ENCODE measurements around the gene DCST1.

Gene DCST1

DNA sequence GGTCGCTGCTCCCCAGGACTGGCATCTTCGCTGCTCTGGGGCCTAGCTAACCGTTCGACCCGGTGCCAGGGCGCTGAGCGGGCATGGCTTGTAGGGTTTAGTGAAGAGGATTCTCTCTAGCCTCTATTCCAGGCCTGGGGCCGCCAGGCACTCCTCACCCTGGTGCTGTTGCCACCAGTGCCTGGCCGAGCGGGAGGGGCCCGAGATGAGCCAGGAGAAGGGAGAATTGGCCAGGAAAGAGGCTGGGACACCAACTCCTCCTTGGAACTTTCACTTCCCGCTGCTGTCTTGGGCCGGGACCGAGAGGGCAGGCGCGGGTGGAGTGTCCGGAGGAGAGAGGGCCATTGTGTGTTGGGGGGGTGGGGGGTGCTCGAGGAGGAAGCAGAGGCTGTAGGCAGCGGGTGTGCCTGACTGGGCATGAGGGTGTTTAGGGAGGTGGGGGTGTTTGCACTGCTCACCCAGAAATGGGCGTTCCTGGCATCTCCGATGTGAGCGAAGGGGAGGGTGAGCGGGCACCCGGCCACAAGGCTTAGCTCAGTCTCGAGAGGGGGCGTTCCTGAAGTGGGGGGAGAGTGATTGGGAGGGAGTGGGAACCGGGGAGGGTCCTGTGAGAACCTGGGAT, 18.3 kb downstream of the DCST1 start:
- DNase-seq (ENCODE audit: low read depth in 1 of 2, low spot score in 1 of 2): peak in 1 of 2 donors; percentile 20

DNA sequence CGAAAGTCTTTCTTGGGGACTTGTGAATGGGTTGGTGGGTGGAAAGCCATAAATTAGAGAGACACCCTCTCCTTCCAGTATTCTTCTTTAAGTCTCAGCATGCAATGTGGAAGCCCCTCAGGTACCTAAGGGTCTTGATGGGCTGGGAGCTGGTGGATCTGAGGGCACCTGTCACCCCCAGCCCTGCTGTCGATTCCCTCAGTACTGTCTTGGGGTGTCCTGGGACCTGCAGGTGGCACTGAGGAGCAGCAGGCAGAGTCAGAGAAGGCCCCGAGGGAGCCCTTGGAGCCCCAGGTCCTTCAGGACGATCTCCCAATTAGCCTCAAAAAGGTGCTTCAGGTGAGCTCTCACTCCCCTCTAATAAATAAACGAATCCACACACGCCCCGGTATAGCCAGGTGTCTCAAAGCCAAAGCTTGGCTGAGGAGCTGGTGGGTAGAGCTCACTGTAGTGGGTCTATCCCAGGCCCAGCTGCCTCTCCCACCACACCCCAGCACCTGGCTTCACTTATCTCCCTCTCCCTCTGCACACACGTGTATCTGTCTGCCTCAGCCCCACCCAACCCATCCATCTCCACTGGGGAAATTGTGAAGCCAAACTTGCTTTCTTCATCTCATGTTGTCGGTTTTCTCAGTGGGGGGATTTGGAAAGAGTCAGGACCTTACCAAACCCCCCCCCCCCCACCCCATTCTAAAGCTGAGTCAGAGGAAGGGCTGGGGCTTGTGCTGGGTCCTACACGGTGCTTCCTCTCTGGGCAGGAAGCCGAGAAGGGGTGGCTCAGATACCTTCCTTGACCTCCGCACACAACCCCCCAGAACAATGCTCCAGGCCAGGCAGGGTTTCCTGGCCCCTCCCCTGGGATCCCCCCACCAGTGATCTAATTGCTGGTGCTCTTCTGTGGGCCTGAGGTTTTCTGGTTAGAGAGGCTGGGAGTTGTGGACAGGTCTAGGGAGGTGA, 19.1 kb downstream of the DCST1 start:
- no peak for DNase-seq (ENCODE audit: low read depth in 1 of 2, low spot score in 1 of 2)

DNA sequence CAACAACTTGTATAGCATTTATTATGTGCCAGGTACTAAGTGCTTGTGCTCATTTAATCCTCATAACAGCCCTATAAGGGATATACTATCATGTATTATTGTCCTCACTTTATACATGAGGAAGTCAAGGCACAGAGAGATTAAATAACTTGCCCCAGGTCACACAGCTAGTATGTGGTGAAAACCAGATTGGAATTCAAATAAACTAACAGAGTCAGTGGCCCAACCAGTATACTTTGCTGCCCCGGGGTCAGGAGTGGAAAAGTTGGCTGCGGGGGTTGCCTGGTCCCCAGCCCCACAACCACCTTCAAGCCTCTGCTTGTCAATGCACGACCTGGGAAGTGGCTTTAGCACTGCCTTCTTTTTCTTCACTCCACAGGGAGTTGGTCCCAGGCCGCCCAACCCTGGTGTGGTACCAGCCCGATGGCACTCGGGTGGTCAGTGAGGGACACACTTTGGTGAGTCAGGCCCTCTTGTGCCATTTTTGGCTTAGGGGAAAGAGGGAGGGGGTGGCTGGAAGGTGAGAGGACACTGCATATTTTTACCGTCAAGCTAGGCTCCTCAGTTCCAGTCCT, 20.0 kb downstream of the DCST1 start:
- no peak for DNase-seq (ENCODE audit: low read depth in 1 of 2, low spot score in 1 of 2)

DNA sequence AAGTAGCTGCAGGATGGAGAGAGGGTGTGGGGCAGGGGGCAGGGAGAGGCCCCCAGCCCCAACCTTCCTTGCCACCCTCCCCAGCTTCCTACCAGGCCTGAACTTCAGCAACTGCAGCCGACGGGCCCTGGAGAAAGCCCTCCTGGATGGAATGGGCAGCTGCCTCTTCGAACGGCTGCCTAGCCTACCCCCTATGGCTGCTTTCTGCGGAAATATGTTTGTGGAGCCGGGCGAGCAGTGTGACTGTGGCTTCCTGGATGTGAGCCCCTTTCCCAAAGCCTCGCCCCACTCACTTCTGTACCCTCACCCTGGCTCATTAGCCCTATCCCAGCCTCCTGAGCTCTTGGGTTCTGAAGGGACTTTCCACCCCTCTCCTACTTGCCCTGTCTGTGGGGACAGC, 23.5 kb downstream of the DCST1 start:
- DNase-seq (ENCODE audit: low read depth in 1 of 2, low spot score in 1 of 2): no peak

DNA sequence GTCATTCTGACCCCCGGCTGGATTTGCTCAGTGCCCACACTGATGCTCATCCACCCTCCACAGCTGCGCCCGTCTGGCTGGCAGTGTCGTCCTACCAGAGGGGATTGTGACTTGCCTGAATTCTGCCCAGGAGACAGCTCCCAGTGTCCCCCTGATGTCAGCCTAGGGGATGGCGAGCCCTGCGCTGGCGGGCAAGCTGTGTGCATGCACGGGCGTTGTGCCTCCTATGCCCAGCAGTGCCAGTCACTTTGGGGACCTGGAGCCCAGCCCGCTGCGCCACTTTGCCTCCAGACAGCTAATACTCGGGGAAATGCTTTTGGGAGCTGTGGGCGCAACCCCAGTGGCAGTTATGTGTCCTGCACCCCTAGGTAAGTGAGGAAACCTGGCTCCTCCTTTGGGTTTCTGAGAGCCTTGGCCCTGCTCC, 24.2 kb downstream of the DCST1 start:
- DNase-seq (ENCODE audit: low read depth in 1 of 2, low spot score in 1 of 2): no peak

DNA sequence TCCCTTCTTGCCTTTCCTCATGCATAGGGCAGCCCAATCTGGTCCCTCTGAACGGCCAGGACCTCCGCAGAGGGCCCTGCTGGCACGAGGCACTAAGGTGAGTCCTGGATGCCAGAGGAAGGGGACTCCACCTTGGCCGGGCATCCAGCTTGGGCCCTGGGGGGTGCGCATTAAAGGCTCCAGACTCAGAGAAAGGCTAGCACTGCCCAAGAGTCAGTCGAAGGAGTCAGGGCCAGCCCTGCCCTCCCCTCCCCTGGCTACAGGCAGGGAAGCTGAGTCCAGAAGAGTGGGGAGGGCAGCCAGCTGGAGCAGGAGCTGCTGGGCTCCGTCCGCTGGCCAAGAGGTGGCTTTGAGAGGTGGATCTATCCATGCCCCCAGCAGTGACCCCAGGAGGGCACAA, 27.1 kb downstream of the DCST1 start:
- DNase-seq (ENCODE audit: low read depth in 1 of 2, low spot score in 1 of 2): no peak

DNA sequence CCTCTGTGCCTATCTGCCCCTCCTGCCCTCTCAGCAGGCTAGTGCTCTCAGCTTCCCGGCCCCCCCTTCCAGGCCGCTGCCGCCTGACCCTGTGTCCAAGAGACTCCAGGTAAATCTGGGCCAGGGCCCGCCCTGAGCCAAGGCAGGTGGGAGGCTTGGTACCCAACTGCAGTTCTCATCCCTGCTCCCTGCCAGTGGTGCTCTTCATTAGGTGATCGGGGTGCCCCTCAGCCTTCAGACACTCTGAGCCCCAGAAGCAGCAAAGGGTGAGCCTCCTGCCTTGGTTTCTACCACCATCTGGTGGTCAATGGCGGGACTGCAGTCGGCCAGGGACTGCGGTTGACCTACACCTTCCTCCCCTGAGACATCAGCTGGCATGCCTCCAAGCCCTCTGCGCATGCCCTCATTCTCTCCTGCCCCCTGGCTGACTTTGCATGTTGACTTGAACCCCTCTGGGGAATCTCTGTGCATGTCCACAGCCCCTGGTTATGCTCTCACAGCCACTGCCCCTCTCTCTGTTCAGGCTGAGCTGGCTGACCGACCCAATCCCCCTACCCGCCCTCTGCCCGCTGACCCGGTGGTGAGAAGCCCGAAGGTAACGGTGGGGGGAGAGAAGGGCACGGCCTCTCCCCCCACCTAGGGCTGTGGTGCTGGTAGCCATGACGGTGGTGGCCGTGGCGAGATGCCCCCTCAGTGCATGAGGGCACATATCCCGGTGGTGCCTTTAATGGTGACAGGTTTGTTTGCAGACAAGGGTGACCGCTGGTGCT, 27.9 kb downstream of the DCST1 start:
- peak; percentile 89 to 97 for DNase-seq (ENCODE audit: low read depth in 1 of 2, low spot score in 1 of 2)

DNA sequence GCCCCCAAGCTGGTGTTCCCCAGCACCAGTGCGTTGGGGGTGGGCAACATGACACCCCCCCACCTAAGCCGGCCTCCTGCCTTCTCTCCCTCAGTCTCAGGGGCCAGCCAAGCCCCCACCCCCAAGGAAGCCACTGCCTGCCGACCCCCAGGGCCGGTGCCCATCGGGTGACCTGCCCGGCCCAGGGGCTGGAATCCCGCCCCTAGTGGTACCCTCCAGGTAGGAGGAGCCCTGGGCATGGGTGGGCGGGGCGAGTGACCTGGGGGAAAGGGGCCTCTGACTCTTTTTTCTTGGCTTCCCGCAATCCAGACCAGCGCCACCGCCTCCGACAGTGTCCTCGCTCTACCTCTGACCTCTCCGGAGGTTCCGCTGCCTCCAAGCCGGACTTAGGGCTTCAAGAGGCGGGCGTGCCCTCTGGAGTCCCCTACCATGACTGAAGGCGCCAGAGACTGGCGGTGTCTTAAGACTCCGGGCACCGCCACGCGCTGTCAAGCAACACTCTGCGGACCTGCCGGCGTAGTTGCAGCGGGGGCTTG, 28.6 kb downstream of the DCST1 start:
- DNase-seq (ENCODE audit: low read depth in 1 of 2, low spot score in 1 of 2): no peak

DNA sequence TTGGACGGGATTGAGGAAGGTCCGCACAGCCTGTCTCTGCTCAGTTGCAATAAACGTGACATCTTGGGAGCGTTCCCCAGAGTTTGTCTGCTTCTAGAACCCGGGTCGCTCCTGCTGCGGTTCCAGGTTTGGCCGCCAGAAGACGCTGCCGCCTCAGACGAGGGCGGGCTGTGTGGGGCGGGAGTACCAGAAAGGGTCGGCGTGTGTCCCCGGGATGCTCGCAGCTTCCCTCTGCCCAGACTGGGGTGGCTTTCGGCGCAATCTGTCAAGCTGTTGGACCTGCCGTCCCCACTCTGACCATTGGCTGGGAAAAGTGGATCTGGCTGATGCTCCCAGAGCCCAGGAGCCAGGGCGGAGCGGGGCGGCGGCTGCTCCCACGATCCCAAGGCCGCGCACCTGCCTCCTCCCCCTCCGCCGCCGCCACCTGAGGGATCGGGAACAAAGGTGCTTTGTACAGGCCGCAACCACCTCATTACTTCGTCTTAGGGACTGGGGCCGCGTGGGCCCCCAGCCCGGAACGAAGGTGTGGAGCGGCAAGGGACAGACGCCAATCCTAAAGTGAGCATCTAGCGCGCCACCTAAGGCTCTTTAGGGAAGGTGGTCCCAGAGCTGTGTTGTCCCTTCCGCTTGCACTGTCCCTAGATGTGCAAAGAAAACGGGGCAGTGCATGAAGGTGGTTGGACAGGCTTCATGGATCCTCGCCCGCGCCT, 29.2 kb downstream of the DCST1 start:
- DNase-seq (ENCODE audit: low read depth in 1 of 2, low spot score in 1 of 2): peak in 1 of 2 donors; percentile 60

DNA sequence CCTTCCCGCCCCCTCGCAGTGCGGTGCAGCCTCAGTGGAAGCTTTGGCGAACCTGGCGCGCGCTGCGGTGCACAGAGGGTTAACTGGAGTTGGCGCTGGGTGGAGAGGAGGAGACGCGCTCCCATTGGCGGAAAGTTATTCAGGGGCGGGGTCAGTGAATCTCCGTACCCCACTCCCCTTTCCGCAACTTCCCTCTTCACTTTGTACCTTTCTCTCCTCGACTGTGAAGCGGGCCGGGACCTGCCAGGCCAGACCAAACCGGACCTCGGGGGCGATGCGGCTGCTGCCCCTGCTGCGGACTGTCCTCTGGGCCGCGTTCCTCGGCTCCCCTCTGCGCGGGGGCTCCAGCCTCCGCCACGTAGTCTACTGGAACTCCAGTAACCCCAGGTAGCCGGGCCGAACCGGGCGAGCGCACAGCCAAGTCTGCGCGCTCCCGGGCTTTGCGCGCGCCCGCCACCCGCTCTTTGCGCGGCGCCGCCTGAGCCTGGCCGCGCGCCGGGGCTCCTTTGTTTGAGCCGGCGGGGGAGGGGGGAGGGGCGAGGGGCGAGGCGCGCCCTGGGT, 30.0 kb downstream of the DCST1 start, which contains the start of gene EFNA4:
Gene EFNA4, plus strand, starts transcription at position 191 of the 561 bp plus-strand sequence. Its CDS starts 84 bp downstream, at position 275.
- peak; percentile 62 to 69 for DNase-seq (ENCODE audit: low read depth in 1 of 2, low spot score in 1 of 2)

DNA sequence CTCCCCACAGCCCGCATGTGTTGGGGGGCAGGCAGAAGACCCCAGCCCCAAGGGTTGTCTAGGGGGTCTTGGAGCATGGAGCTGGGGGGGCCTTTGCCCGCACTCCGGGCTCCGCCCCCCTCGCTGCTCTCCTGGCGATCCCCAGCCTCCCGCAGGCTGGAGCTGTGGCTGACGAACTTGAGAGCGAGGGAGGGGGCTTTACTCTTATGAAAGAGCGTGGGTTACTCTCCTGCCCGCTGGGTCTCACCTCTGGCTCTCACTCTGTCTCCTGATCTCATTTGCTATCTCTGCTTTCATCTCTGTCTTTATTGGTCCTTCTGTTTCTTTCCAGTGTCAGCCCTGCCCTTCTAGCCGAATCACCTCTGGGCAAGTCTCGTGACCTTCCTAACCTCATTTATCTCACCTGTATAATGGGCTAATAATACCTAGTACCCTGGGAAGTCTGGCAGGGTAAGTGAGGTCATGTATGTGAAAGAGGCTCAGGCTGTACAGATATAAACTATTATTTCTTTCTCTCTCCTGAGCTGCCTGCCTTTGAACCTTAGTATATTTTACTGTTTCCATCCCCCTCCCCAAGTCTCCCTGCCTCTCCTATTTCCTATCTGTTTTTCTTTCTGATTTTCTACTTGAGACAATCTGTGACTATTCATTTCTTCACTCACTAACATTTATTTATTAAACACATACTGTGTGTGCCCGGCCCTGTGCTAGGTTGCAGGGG, 30.6 kb downstream of the DCST1 start:
- no peak for DNase-seq (ENCODE audit: low read depth in 1 of 2, low spot score in 1 of 2)

DNA sequence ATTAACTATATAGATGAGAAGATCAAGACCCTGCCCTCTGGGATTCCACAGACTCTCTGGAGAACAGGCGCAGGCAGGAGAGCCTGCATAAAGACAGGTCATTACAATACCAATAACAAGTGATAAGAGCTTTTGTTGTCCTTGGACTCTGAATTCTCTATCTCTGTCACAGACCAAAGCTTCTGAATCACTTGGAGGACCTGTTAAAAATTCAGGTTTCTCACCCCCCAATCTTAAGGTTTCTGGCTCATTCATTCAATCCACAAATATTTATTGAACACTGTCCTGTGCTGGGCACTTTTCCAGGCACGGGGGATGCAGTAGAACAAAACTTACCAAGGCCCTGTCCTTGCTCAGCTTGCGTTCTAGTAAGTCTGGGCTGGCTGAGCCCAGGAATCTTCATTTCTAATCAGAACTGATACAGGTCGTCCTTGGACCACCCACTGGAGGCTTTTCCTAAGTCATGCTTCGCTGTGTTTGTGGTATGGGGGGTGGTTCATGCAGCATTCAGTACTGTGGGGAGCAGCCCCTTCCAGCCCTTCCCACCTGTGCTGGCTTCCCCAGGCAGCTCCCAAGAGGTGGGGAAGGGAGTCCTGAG, 31.3 kb downstream of the DCST1 start:
- no peak for DNase-seq (ENCODE audit: low read depth in 1 of 2, low spot score in 1 of 2)

DNA sequence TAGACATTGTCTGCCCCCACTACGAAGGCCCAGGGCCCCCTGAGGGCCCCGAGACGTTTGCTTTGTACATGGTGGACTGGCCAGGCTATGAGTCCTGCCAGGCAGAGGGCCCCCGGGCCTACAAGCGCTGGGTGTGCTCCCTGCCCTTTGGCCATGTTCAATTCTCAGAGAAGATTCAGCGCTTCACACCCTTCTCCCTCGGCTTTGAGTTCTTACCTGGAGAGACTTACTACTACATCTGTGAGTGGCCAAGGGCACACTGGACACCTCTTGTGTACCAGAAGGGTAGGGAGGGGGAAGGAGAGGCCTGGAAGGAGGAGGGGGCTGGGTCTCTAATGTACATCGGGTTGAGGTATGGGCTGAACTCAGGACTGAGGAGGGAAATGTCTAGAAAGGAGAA, 33.2 kb downstream of the DCST1 start:
- no peak for DNase-seq (ENCODE audit: low read depth in 1 of 2, low spot score in 1 of 2)

DNA sequence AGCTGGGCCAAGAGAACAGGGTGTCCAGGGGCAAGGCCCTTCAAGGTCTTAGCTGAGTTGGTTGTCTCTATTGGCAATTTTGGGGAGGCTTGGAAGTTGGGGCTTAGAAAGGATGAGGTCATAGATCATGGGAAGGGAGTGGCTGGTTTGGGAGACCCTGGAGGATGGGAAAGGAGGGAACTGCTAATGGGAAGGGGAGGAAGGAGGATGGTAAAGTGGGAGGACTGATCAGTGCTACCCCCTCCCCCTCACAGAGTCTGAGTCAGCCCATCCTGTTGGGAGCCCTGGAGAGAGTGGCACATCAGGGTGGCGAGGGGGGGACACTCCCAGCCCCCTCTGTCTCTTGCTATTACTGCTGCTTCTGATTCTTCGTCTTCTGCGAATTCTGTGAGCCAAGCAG, 35.0 kb downstream of the DCST1 start:
- DNase-seq (ENCODE audit: low read depth in 1 of 2, low spot score in 1 of 2): no peak

DNA sequence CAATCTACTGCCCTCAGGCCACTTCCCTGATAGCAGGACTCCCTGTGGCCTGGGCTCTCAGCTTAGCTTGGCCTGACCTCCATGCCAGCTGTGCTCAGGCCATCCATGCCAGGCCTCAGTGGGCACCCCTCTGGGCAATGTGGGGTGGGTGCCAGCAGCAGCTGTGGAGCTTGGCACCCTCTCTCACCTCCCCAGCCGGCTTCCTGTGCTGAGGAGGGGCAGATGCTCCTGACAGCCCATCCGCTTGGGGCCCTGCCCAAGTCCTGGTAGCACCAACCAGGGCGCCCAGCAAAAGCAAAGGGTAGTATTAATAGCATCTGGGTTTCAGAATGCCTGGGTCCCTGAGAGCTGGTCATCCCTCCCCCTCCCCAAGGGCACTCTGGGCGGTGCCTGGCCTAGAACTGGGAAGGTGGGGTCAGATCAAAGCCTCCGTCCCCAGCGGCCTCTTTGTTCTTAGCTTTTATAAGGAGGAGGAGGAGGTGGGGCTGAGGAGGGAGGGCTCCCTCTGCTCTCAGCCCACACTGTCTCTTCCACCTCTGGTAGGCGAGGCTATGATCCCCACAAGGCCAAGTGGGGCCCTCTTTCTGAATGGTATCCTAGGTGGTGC, 36.0 kb downstream of the DCST1 start:
- no peak for DNase-seq (ENCODE audit: low read depth in 1 of 2, low spot score in 1 of 2)

DNA sequence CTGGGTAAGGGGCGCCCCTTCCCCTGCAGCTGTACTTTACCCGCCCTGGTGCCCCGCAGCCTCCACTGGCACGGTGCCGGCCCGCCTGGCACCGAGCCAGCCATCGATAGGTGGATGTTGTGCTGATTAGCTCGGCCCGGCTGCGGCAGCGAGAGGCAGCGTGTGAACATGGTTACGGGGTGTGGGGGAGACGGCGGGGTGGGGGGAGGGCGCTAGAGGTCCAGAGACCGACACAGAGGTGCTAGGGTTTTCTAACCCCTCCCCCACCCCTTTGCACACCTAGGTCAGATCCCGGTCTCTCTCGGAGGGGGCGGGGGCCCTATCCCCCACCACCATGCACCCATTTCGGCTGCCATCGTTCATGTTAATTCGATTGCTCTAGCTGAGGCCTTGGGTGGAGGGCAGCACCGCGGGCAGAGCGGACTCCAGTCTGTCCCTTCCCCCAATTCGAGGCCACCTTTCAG, 36.6 kb downstream of the DCST1 start:
- no peak for DNase-seq (ENCODE audit: low read depth in 1 of 2, low spot score in 1 of 2)

DNA sequence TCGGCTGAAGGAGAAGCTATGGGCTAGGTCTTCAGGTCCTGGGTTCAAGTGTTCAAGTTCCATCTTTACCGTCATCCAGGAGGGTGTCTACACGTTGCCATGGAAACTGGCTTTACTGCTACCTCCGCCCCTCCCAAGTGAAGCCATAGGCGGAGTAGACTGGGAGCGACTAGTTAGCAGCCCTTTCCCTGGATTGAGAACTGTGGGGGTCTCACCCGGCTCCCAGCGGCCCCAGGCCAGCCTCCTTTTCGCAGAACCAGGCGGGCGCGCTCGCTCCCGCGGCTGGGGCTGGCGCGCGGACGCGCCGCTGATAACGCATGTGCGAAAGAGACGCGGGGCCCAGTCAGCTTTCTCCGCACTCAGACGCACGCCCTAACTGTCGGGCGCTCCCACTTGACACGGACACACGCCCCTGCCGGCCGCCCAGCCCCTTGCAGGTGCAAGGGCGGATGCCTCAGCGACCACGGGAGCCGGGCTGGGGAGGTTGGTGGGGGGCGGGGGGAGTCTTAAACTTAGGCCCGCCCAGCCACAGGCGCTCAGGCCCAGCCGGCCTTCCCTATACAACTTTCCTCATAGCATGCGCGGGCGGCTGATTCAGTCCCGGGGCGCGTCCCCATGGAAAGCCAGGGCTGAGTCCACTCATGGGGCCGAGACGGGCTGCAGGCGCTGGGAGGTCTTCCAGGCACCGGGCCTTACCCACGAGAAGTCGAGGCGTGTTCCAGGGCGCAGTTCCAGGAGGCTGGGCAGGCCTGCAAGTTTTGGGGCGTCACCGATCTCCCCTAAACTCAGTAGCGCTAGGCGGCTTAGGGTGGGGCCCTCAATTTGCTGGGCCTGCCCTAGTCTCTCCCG, 37.3 kb downstream of the DCST1 start:
- DNase-seq (ENCODE audit: low read depth in 1 of 2, low spot score in 1 of 2): peak; percentile 41 to 62

Measured in activated T-helper 1 cell treated with anti-CD3 and anti-CD28 coated beads, Interleukin-2, amount 50 U/mL, for 16 hours (primary cell).